IMR-90 (cell line): ENCODE data around the gene KCNK3. TPM values are rescaled to one million over a fixed set of nuclear protein-coding genes. Genes with fewer than 3 reads are reported as not detected.

ENCODE experiments used
- ATAC-seq: fragments of 200-7000 bp; cut with Tn5 transposase; 2 replicates; pipeline ENCODE4 v1.9.1; 2020; ENCODE audit warnings: low read depth, mild to moderate bottlenecking, moderate library complexity
- BruUV-seq: library from RNA; stranded (reverse); fragments of 400-500 nt; replicated peaks from 2 replicates; lab custom pipeline; 2021; lab: Mats Ljungman, UMichigan
- CTCF ChIA-PET: fragments of 300-600 bp; formaldehyde crosslinking; extraction: SDS; loops from one replicate; lab custom pipeline; 2021; ENCODE audit warnings: antibody characterized with exemption; lab: Yijun Ruan, JAX
- POLR2A ChIA-PET: fragments of 300-600 bp; sonication (Branson Sonifier 250); formaldehyde crosslinking; loops from one replicate; lab custom pipeline; 2022; ENCODE audit warnings: antibody characterized with exemption; ENCODE audit not compliant: unreplicated experiment; lab: Charles Lee
- DNase-seq: peaks from one replicate; pipeline ENCODE4 v3.0.0; 2013
- H2AFZ ChIP-seq: replicated peaks from 2 replicates; pipeline ENCODE3; 2013; ENCODE audit warnings: low read length, mild to moderate bottlenecking; ENCODE audit not compliant: poor library complexity
- H2AK5ac ChIP-seq: 2 replicates; pipeline ENCODE4 v1.6.1; 2013; ENCODE audit warnings: low read depth, low read length, inconsistent platforms
- H2AK9ac ChIP-seq: replicated peaks from 2 replicates; pipeline ENCODE3; 2013; ENCODE audit warnings: mild to moderate bottlenecking, low read depth, low read length, moderate library complexity; ENCODE audit not compliant: poor library complexity
- H2BK120ac ChIP-seq: 2 replicates; pipeline ENCODE4 v1.6.1; 2013; ENCODE audit warnings: low read depth, low read length, inconsistent platforms
- H2BK15ac ChIP-seq: 3 replicates; pipeline ENCODE4 v1.6.1; 2013; ENCODE audit warnings: low read depth, low read length, inconsistent platforms
- H2BK20ac ChIP-seq: 2 replicates; pipeline ENCODE4 v1.6.1; 2013; ENCODE audit warnings: low read depth, mild to moderate bottlenecking, inconsistent platforms, low read length, moderate library complexity
- H2BK5ac ChIP-seq: 2 replicates; pipeline ENCODE4 v1.6.1; 2013; ENCODE audit warnings: mild to moderate bottlenecking, low read depth, low read length, inconsistent platforms; ENCODE audit not compliant: poor library complexity, severe bottlenecking
- H3K14ac ChIP-seq: replicated peaks from 2 replicates; pipeline ENCODE4 v1.6.1; 2013; ENCODE audit warnings: low read depth, low read length, inconsistent platforms
- H3K18ac ChIP-seq: 2 replicates; pipeline ENCODE4 v1.6.1; 2013; ENCODE audit warnings: low read depth, low read length, control low read depth
- H3K23ac ChIP-seq: 2 replicates; pipeline ENCODE4 v1.6.1; 2013; ENCODE audit warnings: low read depth, low read length, inconsistent platforms
- H3K27ac ChIP-seq: 2 replicates; pipeline ENCODE4 v1.5.1; 2013; ENCODE audit warnings: mild to moderate bottlenecking, control low read depth, low read length; ENCODE audit not compliant: insufficient read depth
- H3K27me3 ChIP-seq: 2 replicates; pipeline ENCODE4 v1.6.1; 2013; ENCODE audit warnings: low read length; ENCODE audit not compliant: control insufficient read depth, insufficient read depth
- H3K36me3 ChIP-seq: 2 replicates; pipeline ENCODE4 v1.6.1; 2013; ENCODE audit warnings: low read length, mixed read lengths; ENCODE audit not compliant: control insufficient read depth, insufficient read depth
- H3K4ac ChIP-seq: 2 replicates; pipeline ENCODE4 v1.6.1; 2013; ENCODE audit warnings: low read depth, low read length, inconsistent platforms
- H3K4me1 ChIP-seq: 2 replicates; pipeline ENCODE4 v1.6.1; 2013; ENCODE audit warnings: low read length, mixed read lengths; ENCODE audit not compliant: control insufficient read depth, insufficient read depth
- H3K4me2 ChIP-seq: 2 replicates; pipeline ENCODE4 v1.6.1; 2013; ENCODE audit warnings: low read depth, mild to moderate bottlenecking, control low read depth, low read length, moderate library complexity
- H3K4me3 ChIP-seq: 2 replicates; pipeline ENCODE4 v1.5.1; 2013; ENCODE audit warnings: low read depth, mild to moderate bottlenecking, control low read depth, low read length, moderate library complexity; ENCODE audit not compliant: insufficient read depth
- H3K56ac ChIP-seq: 2 replicates; pipeline ENCODE4 v1.6.1; 2013; ENCODE audit warnings: low read length, inconsistent platforms; ENCODE audit not compliant: insufficient read depth; ENCODE audit errors: extremely low read depth
- H3K79me1 ChIP-seq, 2 experiments: 2 replicates each; pipeline ENCODE4 v1.6.1; 2013; ENCODE audit warnings: low read length in 2 of 2, inconsistent platforms in 1 of 2, low read depth in 1 of 2
- H3K9ac ChIP-seq: 2 replicates; pipeline ENCODE4 v1.6.1; 2013; ENCODE audit warnings: low read depth, low read length, control low read depth
- H3K9me1 ChIP-seq: 2 replicates; pipeline ENCODE4 v1.6.1; 2013; ENCODE audit warnings: low read length, inconsistent platforms; ENCODE audit not compliant: insufficient read depth
- H3K9me3 ChIP-seq: 2 replicates; pipeline ENCODE4 v1.6.1; 2013; ENCODE audit warnings: low read length; ENCODE audit not compliant: control insufficient read depth, insufficient read depth
- H4K20me1 ChIP-seq: 2 replicates; pipeline ENCODE4 v1.6.1; 2013; ENCODE audit warnings: low read length, inconsistent platforms; ENCODE audit not compliant: insufficient read depth
- H4K5ac ChIP-seq: 2 replicates; pipeline ENCODE4 v1.6.1; 2013; ENCODE audit warnings: mild to moderate bottlenecking, low read depth, low read length, control low read depth
- H4K8ac ChIP-seq, 2 experiments: 2 replicates each; pipeline ENCODE4 v1.6.1; 2013; ENCODE audit warnings: low read depth in 2 of 2, low read length in 2 of 2, control low read depth in 1 of 2, inconsistent platforms in 1 of 2
- H4K91ac ChIP-seq: 2 replicates; pipeline ENCODE4 v1.6.1; 2013; ENCODE audit warnings: low read depth, low read length, inconsistent platforms; ENCODE audit not compliant: insufficient read depth
- CHD1 ChIP-seq: IDR thresholded peaks from 2 replicates; pipeline ENCODE4 v1.6.1; 2012; ENCODE audit warnings: low read depth, low read length, improper control_type of control experiment
- MXI1 ChIP-seq: IDR thresholded peaks from 2 replicates; pipeline ENCODE4 v1.6.1; 2012; ENCODE audit warnings: low read depth, mild to moderate bottlenecking, low read length, moderate library complexity, borderline replicate concordance
- RAD21 ChIP-seq: IDR thresholded peaks from 2 replicates; pipeline ENCODE4 v1.6.1; 2012; ENCODE audit warnings: low read length, improper control_type of control experiment
- RFX5 ChIP-seq: IDR thresholded peaks from 2 replicates; pipeline ENCODE4 v1.8.0; 2012; ENCODE audit warnings: low read depth, mild to moderate bottlenecking, low read length, moderate library complexity
- SMC3 ChIP-seq: fragments of 150-350 bp; IDR thresholded peaks from 2 replicates; pipeline ENCODE4 v1.6.1; 2016; ENCODE audit warnings: low read depth, mild to moderate bottlenecking, antibody characterized with exemption, low read length, moderate library complexity
- WGBS, 2 experiments: methylation state at CpG; one replicate each; pipeline versions ENCODE4 v1.1.5 to v1.1.7; 2013; ENCODE audit warnings: missing lambda C conversion rate in 2 of 2; ENCODE audit not compliant: insufficient read length in 1 of 2; ENCODE audit errors: extremely low coverage in 2 of 2; 5-methylcytosine and 5-hydroxymethylcytosine counted together
- dilution Hi-C: fragments of 300-500 bp; cut with HindIII; formaldehyde crosslinking; loops from one replicate; pipeline ENCODE4 v1.14.3; 2018; ENCODE audit warnings: low sequenced_read_pairs; ENCODE audit not compliant: unreplicated experiment
- in situ Hi-C: fragments of 300-500 bp; cut with MboI; formaldehyde crosslinking; loops from 3 replicates; pipeline ENCODE4 v1.14.3; 2019; ENCODE audit warnings: low sequenced_read_pairs, inconsistent platforms, mixed read lengths
- intact Hi-C: fragments of 100-400 bp; cut with micrococcal nuclease; formaldehyde crosslinking; loops from 2 replicates; pipeline ENCODE4 v1.10.0; 2022
- polyA plus RNA-seq, 3 experiments: library from polyadenylated mRNA; depleted of rRNA; stranded (reverse); fragments of >200 nt; gene quantifications; 2 replicates each; pipeline ENCODE4 v1.2.3, GENCODE V29; 2012; ENCODE audit warnings: low replicate concordance in 1 of 3
- total RNA-seq: library from RNA; depleted of rRNA; stranded (reverse); fragments of >200 nt; gene quantifications from 2 replicates; pipeline ENCODE4 v1.2.3, GENCODE V29; 2012
- TF ChIP-seq, protein P1 (sequence below): fragments of 150-350 bp; IDR thresholded peaks from 2 replicates; pipeline ENCODE4 v1.6.1; 2017; ENCODE audit warnings: mild to moderate bottlenecking, antibody characterized with exemption, low read length, low read depth

Gene KCNK3
- total and polyA plus RNA-seq, 2 of the 4 experiments (the other 2 are of a cell fraction), result under 0.01 to 0.03 TPM

DNA sequence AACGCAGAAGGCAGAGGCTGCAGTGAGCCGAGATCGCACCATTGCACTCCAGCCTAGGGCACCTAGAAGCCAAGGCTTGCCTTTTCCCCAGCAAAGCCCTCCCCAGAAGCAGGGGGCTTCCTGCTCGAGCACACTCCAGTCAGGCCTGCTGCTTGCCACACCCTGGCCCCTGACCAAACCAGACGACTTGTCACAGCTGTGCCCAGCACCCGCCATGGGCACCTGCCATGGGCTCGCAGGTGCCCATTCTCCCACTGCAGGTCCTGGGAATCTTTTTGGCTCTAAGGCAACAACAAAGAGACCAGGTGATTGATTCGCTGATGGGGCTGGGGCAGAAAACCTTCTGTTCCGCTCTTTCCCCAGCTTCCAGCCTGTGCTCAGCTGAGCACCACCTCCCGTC, 4.9 kb downstream of the KCNK3 start:
- H3K4me1 ChIP-seq, result peaks cover 2% of the 10 kb centered on the region
- POLR2A ChIA-PET, result no interaction called here
- H3K79me1 ChIP-seq, result no peaks in the 10 kb centered on the region
- intact Hi-C loops, result no loop called here
- H3K9me3 ChIP-seq, result no peaks in the 10 kb centered on the region
- no peak overlapping the region for H2BK20ac ChIP-seq
- no peak overlapping the region for H2AFZ ChIP-seq
- no TSS peak for BruUV-seq
- H2BK15ac ChIP-seq, result no peak overlapping the region
- H3K18ac ChIP-seq, result no peak overlapping the region
- no peak overlapping the region for H2AK5ac ChIP-seq
- H3K27me3 ChIP-seq, result peaks cover 54% of the 10 kb centered on the region
- dilution Hi-C loops, result no loop called here
- no peak overlapping the region for H3K14ac ChIP-seq
- H4K5ac ChIP-seq, result no peak overlapping the region
- H3K4me3 ChIP-seq, result no peak overlapping the region
- no peak overlapping the region for H3K56ac ChIP-seq
- H2BK5ac ChIP-seq, result no peak overlapping the region
- no peak overlapping the region for H4K8ac ChIP-seq
- ATAC-seq (no peak), DNase-seq (no peak)
- H3K4me2 ChIP-seq, result no peak overlapping the region
- H3K36me3 ChIP-seq, result no peaks in the 10 kb centered on the region
- CTCF ChIA-PET, result no interaction called here
- TF ChIP-seq, protein P1, sequence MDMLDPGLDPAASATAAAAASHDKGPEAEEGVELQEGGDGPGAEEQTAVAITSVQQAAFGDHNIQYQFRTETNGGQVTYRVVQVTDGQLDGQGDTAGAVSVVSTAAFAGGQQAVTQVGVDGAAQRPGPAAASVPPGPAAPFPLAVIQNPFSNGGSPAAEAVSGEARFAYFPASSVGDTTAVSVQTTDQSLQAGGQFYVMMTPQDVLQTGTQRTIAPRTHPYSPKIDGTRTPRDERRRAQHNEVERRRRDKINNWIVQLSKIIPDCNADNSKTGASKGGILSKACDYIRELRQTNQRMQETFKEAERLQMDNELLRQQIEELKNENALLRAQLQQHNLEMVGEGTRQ, result no peak
- TF ChIP-seq SMC3, result no peak
- TF ChIP-seq RFX5, result no peak
- TF ChIP-seq CHD1, result no peak
- TF ChIP-seq RAD21, result no peak
- TF ChIP-seq MXI1, result no peak
- no peak overlapping the region for H2BK120ac ChIP-seq
- H2AK9ac ChIP-seq, result no peak overlapping the region
- H3K23ac ChIP-seq, result no peak overlapping the region
- H3K4ac ChIP-seq, result no peak overlapping the region
- no peak overlapping the region for H3K9ac ChIP-seq
- peaks cover 4% of the 10 kb centered on the region; the same call in 1 of the 2 replicates for H4K20me1 ChIP-seq
- no peaks in the 10 kb centered on the region; the same call in 1 of the 2 replicates for H3K9me1 ChIP-seq
- in situ Hi-C loops, result no loop called here
- no peak overlapping the region for H3K27ac ChIP-seq
- no peak overlapping the region for H4K91ac ChIP-seq
- WGBS, 2 experiments, result 0% methylated on average over 1 of the region's 10 CpGs; no CpG with 5 or more reads in 1 of the 2 experiments
